ENCODE measurements around the gene SPINK8.
"Not testable (repeated sequence)": the region's sequence is repeated elsewhere in the genome, so short reads cannot be mapped to it uniquely, and the experiment has no call there.

Gene SPINK8

GRCh38 chr3:48276911-48277641 lies 56.4 kb downstream of the SPINK8 start:
- no peak overlapping the region for H3K9ac ChIP-seq (ENCODE audit: low read depth, low read length)
- H3K9me3 ChIP-seq (ENCODE audit: control insufficient read depth, insufficient read depth, low read length): peaks cover 5% of the 10 kb centered on the region; the same call in 1 of the 2 replicates
- H3K27me3 ChIP-seq (ENCODE audit: control insufficient read depth, insufficient read depth, low read length): no peaks in the 10 kb centered on the region
- peaks cover 43% of the 10 kb centered on the region for H3K4me1 ChIP-seq (ENCODE audit: control insufficient read depth, insufficient read depth, low read length)
- H3K27ac ChIP-seq (ENCODE audit: low read depth, low read length): peak overlapping the region; percentile 63
- peak overlapping the region; percentile 44 for H3K4me3 ChIP-seq (ENCODE audit: low read depth, low read length)
- 0 out of 2 replicates have a peak, but pooled peaks cover 5% of the 10 kb centered on the region for H3K36me3 ChIP-seq (ENCODE audit: control insufficient read depth, insufficient read depth, low read length)

- no peak overlapping the region for H3K4me3 ChIP-seq (ENCODE audit: low read depth, low read length)
- peaks cover 43% of the 10 kb centered on the region for H3K4me1 ChIP-seq (ENCODE audit: control insufficient read depth, insufficient read depth, low read length)
- H3K27ac ChIP-seq (ENCODE audit: low read depth, low read length): peak overlapping the region; percentile 15
- peaks cover 14% of the 10 kb centered on the region for H3K9me3 ChIP-seq (ENCODE audit: control insufficient read depth, insufficient read depth, low read length)
- H3K27me3 ChIP-seq (ENCODE audit: control insufficient read depth, insufficient read depth, low read length): no peaks in the 10 kb centered on the region
- peaks cover 18% of the 10 kb centered on the region for H3K36me3 ChIP-seq (ENCODE audit: control insufficient read depth, insufficient read depth, low read length)
- H3K9ac ChIP-seq (ENCODE audit: low read depth, low read length): no peak overlapping the region
Observed at GRCh38 chr3:48275287-48276027, 58.0 kb downstream of the SPINK8 start.

- Histone ChIP-seq H3K27me3 (ENCODE audit: control insufficient read depth, insufficient read depth, low read length) (no peaks in the 10 kb centered on the region), H3K4me1 (ENCODE audit: control insufficient read depth, insufficient read depth, low read length) (peaks cover 41% of the 10 kb centered on the region), H3K4me3 (ENCODE audit: low read depth, low read length) (no peak overlapping the region), H3K9ac (ENCODE audit: low read depth, low read length) (no peak overlapping the region), H3K9me3 (ENCODE audit: control insufficient read depth, insufficient read depth, low read length) (peaks cover 22% of the 10 kb centered on the region), H3K36me3 (ENCODE audit: control insufficient read depth, insufficient read depth, low read length) (peaks cover 28% of the 10 kb centered on the region), H3K27ac (ENCODE audit: low read depth, low read length) (no peak overlapping the region)
Observed at GRCh38 chr3:48274452-48274851, 59.0 kb downstream of the SPINK8 start.

- Histone ChIP-seq H3K4me1 (ENCODE audit: control insufficient read depth, insufficient read depth, low read length) (peaks cover 34% of the 10 kb centered on the region), H3K9me3 (ENCODE audit: control insufficient read depth, insufficient read depth, low read length) (peaks cover 22% of the 10 kb centered on the region), H3K36me3 (ENCODE audit: control insufficient read depth, insufficient read depth, low read length) (peaks cover 35% of the 10 kb centered on the region), H3K4me3 (ENCODE audit: low read depth, low read length) (no peak overlapping the region), H3K9ac (ENCODE audit: low read depth, low read length) (no peak overlapping the region), H3K27me3 (ENCODE audit: control insufficient read depth, insufficient read depth, low read length) (no peaks in the 10 kb centered on the region), H3K27ac (ENCODE audit: low read depth, low read length) (peak overlapping the region; percentile 44)
Observed at GRCh38 chr3:48273594-48274211, 59.8 kb downstream of the SPINK8 start.

GRCh38 chr3:48271763-48272498 lies 61.5 kb downstream of the SPINK8 start:
- H3K9me3 ChIP-seq (ENCODE audit: control insufficient read depth, insufficient read depth, low read length): peaks cover 26% of the 10 kb centered on the region
- no peak overlapping the region for H3K4me3 ChIP-seq (ENCODE audit: low read depth, low read length)
- H3K9ac ChIP-seq (ENCODE audit: low read depth, low read length): no peak overlapping the region
- no peaks in the 10 kb centered on the region for H3K27me3 ChIP-seq (ENCODE audit: control insufficient read depth, insufficient read depth, low read length)
- H3K4me1 ChIP-seq (ENCODE audit: control insufficient read depth, insufficient read depth, low read length): peaks cover 16% of the 10 kb centered on the region
- H3K36me3 ChIP-seq (ENCODE audit: control insufficient read depth, insufficient read depth, low read length): peaks cover 52% of the 10 kb centered on the region
- no peak overlapping the region for H3K27ac ChIP-seq (ENCODE audit: low read depth, low read length)

GRCh38 chr3:48271223-48271622 lies 62.2 kb downstream of the SPINK8 start:
- H3K4me1 ChIP-seq (ENCODE audit: control insufficient read depth, insufficient read depth, low read length); H3K27me3 ChIP-seq (ENCODE audit: control insufficient read depth, insufficient read depth, low read length); H3K4me3 ChIP-seq (ENCODE audit: low read depth, low read length); H3K9ac ChIP-seq (ENCODE audit: low read depth, low read length); H3K27ac ChIP-seq (ENCODE audit: low read depth, low read length): not testable (repeated sequence)
- peaks cover 59% of the 10 kb centered on the region for H3K36me3 ChIP-seq (ENCODE audit: control insufficient read depth, insufficient read depth, low read length)
- H3K9me3 ChIP-seq (ENCODE audit: control insufficient read depth, insufficient read depth, low read length): peaks cover 26% of the 10 kb centered on the region

GRCh38 chr3:48270306-48270705 lies 63.2 kb downstream of the SPINK8 start:
- Histone ChIP-seq H3K4me3 (ENCODE audit: low read depth, low read length) (no peak overlapping the region), H3K36me3 (ENCODE audit: control insufficient read depth, insufficient read depth, low read length) (peaks cover 64% of the 10 kb centered on the region), H3K9ac (ENCODE audit: low read depth, low read length) (no peak overlapping the region), H3K27me3 (ENCODE audit: control insufficient read depth, insufficient read depth, low read length) (no peaks in the 10 kb centered on the region), H3K9me3 (ENCODE audit: control insufficient read depth, insufficient read depth, low read length) (peaks cover 26% of the 10 kb centered on the region), H3K27ac (ENCODE audit: low read depth, low read length) (no peak overlapping the region), H3K4me1 (ENCODE audit: control insufficient read depth, insufficient read depth, low read length) (no peaks in the 10 kb centered on the region)

GRCh38 chr3:48269592-48269991 lies 63.9 kb downstream of the SPINK8 start:
- Histone ChIP-seq H3K4me1 (ENCODE audit: control insufficient read depth, insufficient read depth, low read length) (no peaks in the 10 kb centered on the region), H3K27me3 (ENCODE audit: control insufficient read depth, insufficient read depth, low read length) (no peaks in the 10 kb centered on the region), H3K36me3 (ENCODE audit: control insufficient read depth, insufficient read depth, low read length) (peaks cover 70% of the 10 kb centered on the region), H3K27ac (ENCODE audit: low read depth, low read length) (no peak overlapping the region), H3K9me3 (ENCODE audit: control insufficient read depth, insufficient read depth, low read length) (peaks cover 26% of the 10 kb centered on the region), H3K9ac (ENCODE audit: low read depth, low read length) (no peak overlapping the region), H3K4me3 (ENCODE audit: low read depth, low read length) (no peak overlapping the region)

- no peaks in the 10 kb centered on the region for H3K4me1 ChIP-seq (ENCODE audit: control insufficient read depth, insufficient read depth, low read length)
- no peaks in the 10 kb centered on the region for H3K27me3 ChIP-seq (ENCODE audit: control insufficient read depth, insufficient read depth, low read length)
- no peak overlapping the region for H3K27ac ChIP-seq (ENCODE audit: low read depth, low read length)
- no peak overlapping the region for H3K4me3 ChIP-seq (ENCODE audit: low read depth, low read length)
- H3K36me3 ChIP-seq (ENCODE audit: control insufficient read depth, insufficient read depth, low read length): peaks cover 73% of the 10 kb centered on the region
- H3K9ac ChIP-seq (ENCODE audit: low read depth, low read length): no peak overlapping the region
- peaks cover 26% of the 10 kb centered on the region for H3K9me3 ChIP-seq (ENCODE audit: control insufficient read depth, insufficient read depth, low read length)
Observed at GRCh38 chr3:48268936-48269561, 64.4 kb downstream of the SPINK8 start.

- Histone ChIP-seq H3K9ac (ENCODE audit: low read depth, low read length) (no peak overlapping the region), H3K4me1 (ENCODE audit: control insufficient read depth, insufficient read depth, low read length) (no peaks in the 10 kb centered on the region), H3K4me3 (ENCODE audit: low read depth, low read length) (no peak overlapping the region), H3K36me3 (ENCODE audit: control insufficient read depth, insufficient read depth, low read length) (peaks cover 79% of the 10 kb centered on the region), H3K9me3 (ENCODE audit: control insufficient read depth, insufficient read depth, low read length) (peaks cover 26% of the 10 kb centered on the region), H3K27me3 (ENCODE audit: control insufficient read depth, insufficient read depth, low read length) (no peaks in the 10 kb centered on the region), H3K27ac (ENCODE audit: low read depth, low read length) (no peak overlapping the region)
Observed at GRCh38 chr3:48268381-48268935, 65.0 kb downstream of the SPINK8 start.

Data from HUES48 (cell line).